HG02759 (cell line): ENCODE results near the gene CCDC190.
"Not testable (repeated sequence)": the region's sequence is repeated elsewhere in the genome, so short reads cannot be mapped to it uniquely, and the experiment has no call there.

ENCODE experiments used
- ATAC-seq: cut with Tn5 transposase; IDR thresholded peaks from one replicate; pipeline ENCODE4 v1.9.1; 2021; ENCODE audit warnings: mild to moderate bottlenecking, moderate library complexity; ENCODE audit not compliant: unreplicated experiment

CCDC190 gene

GRCh38 chr1:162878000-162878596, 17.1 kb upstream of the CCDC190 start:
- peak; percentile 50 for ATAC-seq

- ATAC-seq = no peak
Observed at GRCh38 chr1:162877412-162877811, 16.4 kb upstream of the CCDC190 start.

- ATAC-seq = no peak
Observed at GRCh38 chr1:162876751-162877150, 15.8 kb upstream of the CCDC190 start.

GRCh38 chr1:162873671-162874666, 13.0 kb upstream of the CCDC190 start:
- no peak for ATAC-seq

GRCh38 chr1:162872981-162873380, 12.0 kb upstream of the CCDC190 start:
- ATAC-seq = no peak

GRCh38 chr1:162871417-162871816, 10.4 kb upstream of the CCDC190 start:
- ATAC-seq = not testable (repeated sequence)

GRCh38 chr1:162868972-162869371, 8.0 kb upstream of the CCDC190 start:
- ATAC-seq = no peak

- no peak for ATAC-seq
Observed at GRCh38 chr1:162861625-162862024, 650 bp upstream of the CCDC190 start.

GRCh38 chr1:162859191-162859590, 1.8 kb downstream of the CCDC190 start:
- ATAC-seq = no peak

- no peak for ATAC-seq
Observed at GRCh38 chr1:162857850-162858249, 3.1 kb downstream of the CCDC190 start.

- no peak for ATAC-seq
Observed at GRCh38 chr1:162856260-162856659, 4.7 kb downstream of the CCDC190 start.

GRCh38 chr1:162855461-162856150, 5.4 kb downstream of the CCDC190 start:
- no peak for ATAC-seq

- ATAC-seq = peak; percentile 89
Observed at GRCh38 chr1:162854245-162854882, 6.6 kb downstream of the CCDC190 start.

GRCh38 chr1:162851341-162851740, 9.6 kb downstream of the CCDC190 start:
- ATAC-seq = no peak

GRCh38 chr1:162849711-162850110, 11.3 kb downstream of the CCDC190 start:
- no peak for ATAC-seq

GRCh38 chr1:162847839-162848453, 13.0 kb downstream of the CCDC190 start:
- ATAC-seq = peak; percentile 65

GRCh38 chr1:162846256-162847212, 14.4 kb downstream of the CCDC190 start:
- ATAC-seq = no peak

- no peak for ATAC-seq
Observed at GRCh38 chr1:162844153-162844552, 16.8 kb downstream of the CCDC190 start.

- ATAC-seq = no peak
Observed at GRCh38 chr1:162840250-162840839, 20.6 kb downstream of the CCDC190 start.
